HepG2 (cell line): ENCODE data around the gene TTLL7. TPM values are rescaled to one million over a fixed set of nuclear protein-coding genes. Genes with fewer than 3 reads are reported as not detected.

Source experiments
- ATAC-seq: fragments of 200-7000 bp; cut with Tn5 transposase; 3 replicates; pipeline ENCODE4 v1.9.1; 2020; ENCODE audit warnings: mild to moderate bottlenecking, moderate library complexity
- BruUV-seq: library from RNA; stranded (reverse); fragments of 400-500 nt; replicated peaks from 2 replicates; lab custom pipeline; 2021; lab: Mats Ljungman, UMichigan
- CTCF ChIA-PET: fragments of 300-600 bp; formaldehyde crosslinking; extraction: SDS; loops from one replicate; lab custom pipeline; 2021; ENCODE audit warnings: low total read pairs, inconsistent platforms, low intra/inter-chr PET ratio; lab: Yijun Ruan, JAX
- POLR2A ChIA-PET: fragments of 350-600 bp; sonication (Branson Sonifier 250); formaldehyde crosslinking; loops from one replicate; lab custom pipeline; 2020; ENCODE audit warnings: antibody characterized with exemption, inconsistent platforms; lab: Yijun Ruan, JAX
- DNase-seq: peaks from one replicate; pipeline ENCODE4 v3.0.0-alpha.2; 2015; ENCODE audit warnings: low spot score
- FAIRE-seq: peaks from 3 replicates; lab custom pipeline; 2011; peaks lifted over from hg19 to GRCh38; lab: Jason Lieb, UNC
- H2AFZ ChIP-seq: one replicate; pipeline ENCODE4 v1.6.1; 2011; ENCODE audit warnings: low read length, inconsistent platforms
- H3K27ac ChIP-seq: fragments of 300-600 bp; 3 replicates; pipeline ENCODE4 v1.8.0; 2011; ENCODE audit warnings: mixed run types, mild to moderate bottlenecking, mixed read lengths, low read length, inconsistent platforms; ENCODE audit not compliant: insufficient read depth; ENCODE audit errors: extremely low read length
- H3K27me3 ChIP-seq, 2 experiments: fragments of 200-600 bp in 1 of 2; 2 replicates in 1 of 2; 3 replicates in 1 of 2; pipeline versions ENCODE4 v1.6.0 to v1.8.0; 2011; ENCODE audit warnings: low read length in 2 of 2, mild to moderate bottlenecking in 2 of 2, moderate library complexity in 2 of 2, inconsistent platforms in 1 of 2; ENCODE audit not compliant: insufficient read depth in 2 of 2, control insufficient read depth in 1 of 2
- H3K36me3 ChIP-seq, 2 experiments: fragments of 200-600 bp in 1 of 2; replicated peaks in 1 of 2; 2 replicates in 1 of 2; 3 replicates in 1 of 2; pipeline versions ENCODE4 v1.5.1 to v1.8.0; 2011; ENCODE audit warnings: low read length in 2 of 2, inconsistent platforms in 1 of 2; ENCODE audit not compliant: insufficient read depth in 2 of 2, control insufficient read depth in 1 of 2
- H3K4me1 ChIP-seq: 2 replicates; pipeline ENCODE4 v1.5.1; 2012; ENCODE audit warnings: low read length, inconsistent platforms; ENCODE audit not compliant: insufficient read depth
- H3K4me2 ChIP-seq: 2 replicates; pipeline ENCODE4 v1.6.0; 2011; ENCODE audit warnings: low read depth, low read length, inconsistent platforms
- H3K4me3 ChIP-seq, 3 experiments: fragments of 200-600 bp in 1 of 3; sonication (generic), shearing (Covaris generic) in 1 of 3; replicated peaks in 1 of 3; 2 replicates each; pipeline ENCODE4 v1.5.1; 2011 to 2016; ENCODE audit warnings: low read length in 3 of 3, inconsistent platforms in 2 of 3, low read depth in 2 of 3, mild to moderate bottlenecking in 2 of 3, control low read depth in 1 of 3, mixed read lengths in 1 of 3; ENCODE audit not compliant: insufficient read depth in 1 of 3
- H3K79me2 ChIP-seq: one replicate; pipeline ENCODE4 v1.6.1; 2011; ENCODE audit warnings: low read length, inconsistent platforms; ENCODE audit not compliant: insufficient read depth
- H3K9ac ChIP-seq: 2 replicates; pipeline ENCODE4 v1.6.0; 2011; ENCODE audit warnings: mild to moderate bottlenecking, low read depth, low read length, inconsistent platforms; ENCODE audit not compliant: insufficient read depth
- H3K9me3 ChIP-seq: 2 replicates; pipeline ENCODE4 v1.5.1; 2012; ENCODE audit warnings: mild to moderate bottlenecking, low read length
- H4K20me1 ChIP-seq: 2 replicates; pipeline ENCODE4 v1.6.0; 2011; ENCODE audit warnings: inconsistent platforms, mild to moderate bottlenecking, low read length, moderate library complexity; ENCODE audit not compliant: insufficient read depth
- CTCF ChIP-seq: sonication (generic); formaldehyde crosslinking; IDR thresholded peaks from 2 replicates; pipeline ENCODE4 v1.5.0; 2020; ENCODE audit warnings: mild to moderate bottlenecking, missing genetic modification reagents, moderate library complexity
- GABPA ChIP-seq, 2 experiments: IDR thresholded peaks; 2 replicates each; pipeline ENCODE4 v1.6.1; 2011 to 2016; ENCODE audit warnings: low read depth in 2 of 2, low read length in 1 of 2, missing biosample characterization in 1 of 2, missing genetic modification characterization in 1 of 2
- HBP1 ChIP-seq: IDR thresholded peaks from 2 replicates; pipeline ENCODE4 v1.6.1; 2016; ENCODE audit warnings: low read depth, control low read depth
- PITX1 ChIP-seq: sonication (generic); formaldehyde crosslinking; IDR thresholded peaks from 2 replicates; pipeline ENCODE4 v1.5.1; 2020; ENCODE audit warnings: mild to moderate bottlenecking, missing genetic modification reagents
- POGZ ChIP-seq: sonication (generic); formaldehyde crosslinking; IDR thresholded peaks from 2 replicates; pipeline ENCODE4 v1.4.0; 2020; ENCODE audit warnings: mild to moderate bottlenecking, missing genetic modification reagents
- ZMYM4 ChIP-seq: sonication (generic); formaldehyde crosslinking; IDR thresholded peaks from 2 replicates; pipeline ENCODE4 v1.8.1; 2023; ENCODE audit warnings: mild to moderate bottlenecking, missing genetic modification reagents
- ZNF180 ChIP-seq: sonication (generic); formaldehyde crosslinking; IDR thresholded peaks from 2 replicates; pipeline ENCODE4 v1.4.0; 2020; ENCODE audit warnings: low read depth, missing genetic modification reagents, borderline replicate concordance
- ZNF253 ChIP-seq: sonication (generic); formaldehyde crosslinking; IDR thresholded peaks from 2 replicates; pipeline ENCODE4 v1.8.0; 2022; ENCODE audit warnings: mild to moderate bottlenecking, missing genetic modification reagents, borderline replicate concordance
- ZNF574 ChIP-seq: sonication (generic); formaldehyde crosslinking; IDR thresholded peaks from 2 replicates; pipeline ENCODE4 v1.4.0; 2020; ENCODE audit warnings: missing genetic modification reagents
- WGBS: methylation state at CpG from one replicate; pipeline ENCODE4 v1.1.6; 2017; ENCODE audit warnings: low lambda C conversion rate; 5-methylcytosine and 5-hydroxymethylcytosine counted together
- in situ Hi-C: cut with HindIII; loops from 2 replicates; pipeline ENCODE4 v1.10.0; 2017; ENCODE audit warnings: low pct_unique_long_range_greater_than_20kb; ENCODE audit not compliant: extremely low pct_ligation_motif_present
- intact Hi-C: fragments of 100-400 bp; cut with micrococcal nuclease; formaldehyde crosslinking; loops from one replicate; pipeline ENCODE4 v1.10.0; 2022; ENCODE audit not compliant: unreplicated experiment
- polyA plus RNA-seq, 8 experiments: library from polyadenylated mRNA; depleted of rRNA in 3 of 8; stranded (reverse) in 7 of 8; unstranded in 1 of 8; fragments of >200 nt; fragmentation: Illumina TruSeq in 4 of 8; extraction: Trizol in 4 of 8; gene quantifications; 2 replicates each; pipeline versions ENCODE4 v1.2.1 to v1.2.3, GENCODE V29; 2011 to 2016; ENCODE audit warnings: low read depth in 4 of 8, missing spikeins in 1 of 8, mixed read lengths in 1 of 8; ENCODE audit not compliant: insufficient read depth in 1 of 8
- total RNA-seq, 5 experiments: library from RNA; depleted of rRNA; stranded (reverse); fragments of >200 nt; fragmentation: Illumina TruSeq; extraction: Trizol; gene quantifications; 2 replicates each; pipeline ENCODE4 v1.2.3, GENCODE V29; 2016; ENCODE audit warnings: low read depth in 1 of 5

Gene TTLL7
- total and polyA plus RNA-seq, 2 of the 13 experiments (the other 11 are each of a cell fraction or from before 2014, with no cell fraction given) = 0.07 to 0.22 TPM

GRCh38 chr1:84037758-84038611, 39.1 kb upstream of the TTLL7 start:
- FAIRE-seq (no peak), DNase-seq (peak; percentile 3)
- no TSS peak for BruUV-seq
- H2AFZ ChIP-seq = no peak overlapping the region
- no peak overlapping the region for H3K9ac ChIP-seq
- ChIA-PET CTCF (no interaction called here), POLR2A (no interaction called here)
- no peaks in the 10 kb centered on the region for H4K20me1 ChIP-seq
- H3K27me3 ChIP-seq = no peaks in the 10 kb centered on the region
- in situ Hi-C loops = no loop called here
- TF ChIP-seq CTCF (CRISPR knock-in tag) (peak; percentile 18; the same call in 1 of the 2 replicates), GABPA (IDR thresholded peaks at IDR 0.05; ENCODE audit: low read depth, low read length) (no peak), GABPA (CRISPR knock-in tag; IDR thresholded peaks at IDR 0.05; ENCODE audit: low read depth) (peak; percentile 32; the same call in 1 of the 2 replicates), ZMYM4 (CRISPR knock-in tag) (peak; percentile 90), ZNF180 (no peak), ZNF253 (CRISPR knock-in tag) (no peak), POGZ (CRISPR knock-in tag) (peak; percentile 52), PITX1 (0 out of 2 replicates have a peak, but pooled peaks have one; percentile 31), HBP1 (no peak), ZNF574 (CRISPR knock-in tag) (peak; percentile 97)
- TF ChIP-seq, all 625 proteins: peak for 6
- Histone ChIP-seq H3K36me3 (no peaks in the 10 kb centered on the region), H3K27ac (no peak overlapping the region), H3K4me3 (peak overlapping the region in 2 of 3 experiments; percentile 18 to 35; a peak in 2 of 6 replicates), H3K79me2 (no peaks in the 10 kb centered on the region), H3K4me1 (no peaks in the 10 kb centered on the region), H3K4me2 (peak overlapping the region; percentile 45), H3K9me3 (no peaks in the 10 kb centered on the region)
- 5% methylated on average over 7 of the region's 9 CpGs for WGBS
- ATAC-seq = peak; percentile 62
- intact Hi-C loops = no loop called here
